ELF-1 (cell line): ENCODE measurements around the gene SLC25A10.

Experiments
- DNase-seq: peaks from one replicate; pipeline ENCODE4 v3.0.0-alpha.2; 2016; ENCODE audit warnings: low read depth, low spot score

SLC25A10 gene

GRCh38 chr17:81711814-81712467, at the start of gene SLC25A10:
TSS of gene SLC25A10 (plus strand) at chr17:81712284. CDS start at chr17:81712427, 143 bp downstream.
- DNase-seq: peak; percentile 78

GRCh38 chr17:81664051-81664470, 48.0 kb upstream of the SLC25A10 start:
- DNase-seq: no peak

GRCh38 chr17:81665205-81666091, 46.6 kb upstream of the SLC25A10 start:
- DNase-seq: peak; percentile 57

- no peak for DNase-seq
These were observed 46.1 kb upstream of the SLC25A10 start for GRCh38 chr17:81666092-81666341.

- DNase-seq: peak; percentile 97
These were observed 45.5 kb upstream of the SLC25A10 start, which contains the start of the genes CCDC137 and OXLD1 for GRCh38 chr17:81666342-81667191. TSS of gene CCDC137 (plus strand) at chr17:81666737. CDS start at chr17:81666767, 30 bp downstream. TSS of gene OXLD1 (minus strand) at chr17:81666605. CDS start at chr17:81666577, 28 bp downstream.

- peak; percentile 69 for DNase-seq
These were observed 44.3 kb upstream of the SLC25A10 start for GRCh38 chr17:81667754-81668153.

- no peak for DNase-seq
These were observed 39.6 kb upstream of the SLC25A10 start for GRCh38 chr17:81672504-81672903.

GRCh38 chr17:81672954-81673353, 39.1 kb upstream of the SLC25A10 start:
- DNase-seq: no peak

GRCh38 chr17:81673561-81674258, 38.4 kb upstream of the SLC25A10 start:
- DNase-seq: no peak

GRCh38 chr17:81675515-81676221, 36.4 kb upstream of the SLC25A10 start:
- peak; percentile 72 for DNase-seq

GRCh38 chr17:81676906-81677305, 35.2 kb upstream of the SLC25A10 start:
- no peak for DNase-seq

GRCh38 chr17:81680150-81680549, 31.9 kb upstream of the SLC25A10 start:
- no peak for DNase-seq

- no peak for DNase-seq
These were observed 30.4 kb upstream of the SLC25A10 start for GRCh38 chr17:81681672-81682071.

GRCh38 chr17:81682565-81683207, 29.4 kb upstream of the SLC25A10 start:
- peak; percentile 18 for DNase-seq

- peak; percentile 37 for DNase-seq
These were observed 28.9 kb upstream of the SLC25A10 start for GRCh38 chr17:81683208-81683583.

- DNase-seq: peak; percentile 100
These were observed 28.3 kb upstream of the SLC25A10 start, which contains the start of the genes ARL16 and HGS for GRCh38 chr17:81683584-81684441. TSS of gene ARL16 (minus strand) at chr17:81683797. CDS start at chr17:81683753, 44 bp downstream. TSS of gene HGS (plus strand) at chr17:81684011. CDS start at chr17:81684067, 56 bp downstream.

GRCh38 chr17:81684442-81684911, 27.6 kb upstream of the SLC25A10 start:
- DNase-seq: peak; percentile 55

- no peak for DNase-seq
These were observed 27.0 kb upstream of the SLC25A10 start for GRCh38 chr17:81685108-81685507.

GRCh38 chr17:81686614-81687013, 25.5 kb upstream of the SLC25A10 start:
- no peak for DNase-seq
